ENCODE results near the gene CABP7.

Gene CABP7

DNA sequence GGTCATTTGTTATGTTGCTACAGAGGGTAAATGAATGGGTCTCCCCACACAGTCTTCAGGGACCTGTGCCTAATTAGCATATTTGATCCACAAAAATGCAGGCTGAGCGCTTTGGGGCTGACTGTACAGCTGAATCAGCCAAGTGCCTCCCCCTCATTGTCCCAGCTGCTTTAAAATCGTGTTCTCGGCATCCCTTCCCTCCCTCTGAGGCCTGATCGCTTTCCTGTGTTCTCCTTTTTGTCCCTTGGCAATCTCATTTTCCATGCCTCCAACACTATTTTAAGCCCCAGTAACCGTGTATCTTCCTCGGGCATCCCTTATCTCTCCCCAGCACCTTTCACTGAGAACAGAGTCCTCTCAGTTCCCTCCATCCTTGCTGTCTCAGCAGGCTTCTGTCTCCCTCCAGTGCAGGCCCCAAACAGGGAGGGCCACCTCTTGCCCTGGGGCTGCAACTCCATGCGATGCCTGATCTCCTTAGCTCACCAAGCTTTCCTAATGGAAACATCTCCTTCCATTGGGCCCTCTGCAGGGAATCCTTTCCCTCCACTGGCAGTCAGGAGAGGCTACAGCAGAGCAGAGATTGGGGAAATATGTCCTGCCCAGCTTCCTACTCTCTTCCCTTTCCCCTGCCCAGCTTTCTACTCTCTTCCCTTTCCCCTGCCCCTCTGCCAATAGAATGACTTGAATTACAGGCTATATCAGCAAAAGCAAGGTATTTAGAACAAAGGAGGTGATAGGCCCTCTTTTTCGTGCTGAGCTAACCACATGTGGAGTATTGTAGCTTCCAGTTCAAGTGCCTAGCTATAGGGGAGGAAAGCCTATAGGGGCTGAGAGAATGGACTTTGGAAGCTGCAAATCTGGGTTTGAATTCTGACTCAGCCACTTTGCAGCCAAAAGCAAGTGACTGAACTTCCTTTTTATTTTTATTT lies 61.2 kb downstream of the CABP7 start:
- DNase-seq: peak; percentile 93
